Activated CD4-positive, alpha-beta T cell treated with anti-CD3 and anti-CD28 coated beads, Interleukin-2, amount 50 U/mL, for 24 hours (primary cell): Measurements from ENCODE around the gene CIDEB.

Source experiments
- DNase-seq, 2 donors: peaks; one replicate each; pipeline ENCODE4 v3.0.0-alpha.2; 2020; ENCODE audit warnings: low read depth in 1 of 2, low spot score in 1 of 2

The CIDEB gene

DNA sequence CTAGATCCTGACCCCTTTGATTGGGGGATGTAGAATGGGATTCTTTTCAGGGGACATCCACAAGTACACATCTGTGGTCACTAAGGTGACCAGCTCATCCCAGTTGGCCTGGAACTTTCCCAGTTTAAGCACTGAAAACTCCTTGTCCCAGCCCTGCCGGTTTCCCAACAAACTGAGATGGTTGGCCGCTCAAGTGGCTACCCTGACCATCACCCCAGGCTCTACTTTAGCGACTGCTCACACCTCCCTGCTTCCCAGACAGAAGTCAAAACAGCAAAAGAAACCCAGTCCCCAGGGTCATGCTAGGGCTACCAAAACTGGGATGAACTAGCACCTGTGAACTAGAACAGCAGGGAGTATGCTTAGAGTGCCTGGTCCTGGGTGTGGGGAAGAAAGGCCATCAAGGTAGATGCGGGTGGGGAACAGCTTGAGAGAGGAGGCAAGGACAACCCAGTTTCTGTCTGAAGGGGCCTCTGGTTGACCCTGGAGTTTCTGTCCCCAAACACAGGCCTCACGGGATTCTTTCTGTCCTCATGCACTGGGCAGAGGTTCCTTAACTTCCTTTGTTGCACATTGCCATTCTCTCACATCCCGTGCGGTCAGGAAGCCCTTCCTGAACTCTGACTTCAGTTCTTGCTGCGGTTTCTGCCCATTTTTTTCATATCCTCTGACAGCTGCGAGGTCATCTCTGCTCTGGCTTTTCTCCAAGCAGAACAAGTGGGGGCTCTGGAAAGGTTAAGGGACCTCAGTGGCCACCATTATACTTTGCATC, 5.1 kb upstream of the CIDEB start:
- no peak for DNase-seq

GRCh38 chr14:24311837-24312615, 4.2 kb upstream of the CIDEB start:
- DNase-seq, result no peak

DNA sequence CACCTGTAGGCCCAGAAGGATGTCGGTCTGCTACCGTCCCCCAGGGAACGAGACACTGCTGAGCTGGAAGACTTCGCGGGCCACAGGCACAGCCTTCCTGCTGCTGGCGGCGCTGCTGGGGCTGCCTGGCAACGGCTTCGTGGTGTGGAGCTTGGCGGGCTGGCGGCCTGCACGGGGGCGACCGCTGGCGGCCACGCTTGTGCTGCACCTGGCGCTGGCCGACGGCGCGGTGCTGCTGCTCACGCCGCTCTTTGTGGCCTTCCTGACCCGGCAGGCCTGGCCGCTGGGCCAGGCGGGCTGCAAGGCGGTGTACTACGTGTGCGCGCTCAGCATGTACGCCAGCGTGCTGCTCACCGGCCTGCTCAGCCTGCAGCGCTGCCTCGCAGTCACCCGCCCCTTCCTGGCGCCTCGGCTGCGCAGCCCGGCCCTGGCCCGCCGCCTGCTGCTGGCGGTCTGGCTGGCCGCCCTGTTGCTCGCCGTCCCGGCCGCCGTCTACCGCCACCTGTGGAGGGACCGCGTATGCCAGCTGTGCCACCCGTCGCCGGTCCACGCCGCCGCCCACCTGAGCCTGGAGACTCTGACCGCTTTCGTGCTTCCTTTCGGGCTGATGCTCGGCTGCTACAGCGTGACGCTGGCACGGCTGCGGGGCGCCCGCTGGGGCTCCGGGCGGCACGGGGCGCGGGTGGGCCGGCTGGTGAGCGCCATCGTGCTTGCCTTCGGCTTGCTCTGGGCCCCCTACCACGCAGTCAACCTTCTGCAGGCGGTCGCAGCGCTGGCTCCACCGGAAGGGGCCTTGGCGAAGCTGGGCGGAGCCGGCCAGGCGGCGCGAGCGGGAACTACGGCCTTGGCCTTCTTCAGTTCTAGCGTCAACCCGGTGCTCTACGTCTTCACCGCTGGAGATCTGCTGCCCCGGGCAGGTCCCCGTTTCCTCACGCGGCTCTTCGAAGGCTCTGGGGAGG, 3.1 kb upstream of the CIDEB start, which contains the start of gene LTB4R:
Gene LTB4R (plus strand): TSS at position 857 of the 959 bp plus-strand sequence. CDS start 4,150 bp downstream, outside the sequence.
- peak in 1 of 2 donors; percentile 47 for DNase-seq

DNA sequence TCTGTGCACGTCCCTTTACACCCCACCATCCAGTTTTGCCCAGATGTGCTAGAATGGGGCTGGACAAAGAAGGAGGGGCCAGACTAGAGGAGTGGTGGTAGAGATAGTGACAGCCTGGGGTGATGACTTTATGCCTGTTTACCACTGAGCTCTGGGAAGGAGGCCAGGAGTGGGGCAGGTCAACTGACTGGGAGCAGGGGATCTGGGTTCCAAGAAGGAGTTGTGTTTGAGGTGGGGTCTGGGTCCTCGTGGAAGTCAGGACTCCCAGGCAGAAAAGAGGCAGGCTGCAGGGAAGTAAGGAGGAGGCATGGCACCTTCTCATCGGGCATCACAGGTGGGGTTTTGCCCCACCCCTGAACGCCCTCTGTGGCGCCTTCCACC, 2.5 kb upstream of the CIDEB start:
- DNase-seq, result no peak

DNA sequence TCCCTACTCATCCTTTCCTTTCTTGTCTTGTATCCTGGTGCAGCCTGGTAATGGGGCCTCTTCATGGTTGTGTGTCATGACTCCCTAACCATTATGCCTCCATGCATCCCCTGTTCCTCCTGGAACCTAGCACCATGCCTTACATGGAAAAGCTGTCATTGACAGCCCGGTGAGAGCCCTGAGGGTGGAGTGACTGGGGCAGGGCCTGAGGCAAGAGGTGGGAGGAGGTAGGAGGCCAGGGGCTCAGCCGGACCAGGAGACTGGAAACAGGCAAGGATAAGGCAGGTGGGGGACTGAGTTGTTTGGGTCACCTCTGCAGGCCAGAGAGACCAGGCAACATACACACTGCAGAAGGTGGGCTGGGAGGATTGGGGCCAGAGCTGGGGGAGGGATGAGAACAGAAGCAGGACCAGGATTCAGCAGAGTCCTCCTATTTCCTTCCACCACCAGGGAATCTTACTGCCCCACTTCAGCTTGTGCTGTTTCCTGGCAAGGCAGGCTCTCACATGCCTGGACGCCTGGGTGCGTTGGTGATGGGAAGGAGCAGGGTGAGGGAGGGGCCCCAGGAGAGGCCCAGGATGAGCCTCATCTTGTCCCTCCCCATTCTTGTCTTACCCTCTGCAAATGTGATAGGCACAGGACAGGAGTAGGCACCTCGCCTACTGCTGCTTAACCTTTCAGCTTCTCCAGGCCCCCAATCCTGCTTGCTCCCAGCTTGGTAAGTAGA, 1.9 kb upstream of the CIDEB start, which contains the start of gene LTB4R2:
Gene LTB4R2 (plus strand): TSS at position 603 of the 727 bp plus-strand sequence. CDS start 525 bp downstream, outside the sequence.
- DNase-seq, result no peak

GRCh38 chr14:24308342-24309124, 756 bp upstream of the CIDEB start:
- no peak for DNase-seq

DNA sequence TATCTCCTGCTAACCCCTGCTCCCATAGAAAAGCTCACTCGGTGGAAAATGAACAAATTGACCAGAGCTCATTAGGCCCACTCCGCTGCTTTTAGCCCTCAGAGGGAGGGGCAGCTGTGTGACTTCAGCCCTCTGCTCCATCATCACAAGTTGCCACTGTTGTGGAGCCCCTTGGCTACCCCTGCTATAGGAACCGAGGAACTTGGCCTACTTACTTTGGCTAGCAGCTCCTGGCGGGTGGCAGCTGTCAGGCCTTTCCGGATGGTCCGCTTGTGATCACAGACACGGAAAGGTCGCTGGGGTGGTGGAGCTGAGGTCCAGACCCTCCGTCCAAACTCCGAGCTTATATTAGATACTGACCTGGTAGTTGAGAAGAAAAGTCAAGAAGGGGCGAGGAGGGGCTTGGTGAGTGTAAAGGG, 612 bp downstream of the CIDEB start:
- no peak for DNase-seq

GRCh38 chr14:24304019-24304387, 3.8 kb downstream of the CIDEB start:
- no peak for DNase-seq

GRCh38 chr14:24300326-24300980, 7.3 kb downstream of the CIDEB start:
- DNase-seq, result no peak

- DNase-seq, result peak; percentile 87 to 96
Observed at GRCh38 chr14:24299255-24300191, 8.3 kb downstream of the CIDEB start, which contains the start of the genes DHRS1 and NOP9. TSS of gene DHRS1 (minus strand) at chr14:24299780. CDS start at chr14:24299106, 674 bp downstream. TSS of gene NOP9 (plus strand) at chr14:24299850. CDS start at chr14:24299955, 105 bp downstream.

DNA sequence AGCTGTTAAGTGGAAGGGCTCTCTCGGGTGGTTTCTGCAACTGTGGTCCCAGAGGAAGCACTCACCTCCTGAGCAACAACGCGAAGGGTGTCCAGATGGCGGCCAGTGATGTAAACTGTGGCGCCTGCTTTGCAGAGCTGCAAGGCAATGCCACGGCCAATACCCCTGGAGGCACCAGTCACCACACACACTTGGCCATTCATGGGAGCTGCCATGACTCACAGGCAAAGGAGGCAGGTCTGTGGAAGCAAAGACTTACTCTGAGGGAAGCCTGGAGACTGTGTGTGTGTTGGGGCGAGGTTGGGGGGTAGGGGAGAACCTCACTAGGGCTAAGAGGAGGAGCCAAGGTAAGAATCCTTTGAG, 8.9 kb downstream of the CIDEB start:
- no peak for DNase-seq

GRCh38 chr14:24297190-24297964, 10.4 kb downstream of the CIDEB start:
- no peak for DNase-seq

GRCh38 chr14:24296341-24297157, 11.2 kb downstream of the CIDEB start:
- peak; percentile 45 to 71 for DNase-seq

DNA sequence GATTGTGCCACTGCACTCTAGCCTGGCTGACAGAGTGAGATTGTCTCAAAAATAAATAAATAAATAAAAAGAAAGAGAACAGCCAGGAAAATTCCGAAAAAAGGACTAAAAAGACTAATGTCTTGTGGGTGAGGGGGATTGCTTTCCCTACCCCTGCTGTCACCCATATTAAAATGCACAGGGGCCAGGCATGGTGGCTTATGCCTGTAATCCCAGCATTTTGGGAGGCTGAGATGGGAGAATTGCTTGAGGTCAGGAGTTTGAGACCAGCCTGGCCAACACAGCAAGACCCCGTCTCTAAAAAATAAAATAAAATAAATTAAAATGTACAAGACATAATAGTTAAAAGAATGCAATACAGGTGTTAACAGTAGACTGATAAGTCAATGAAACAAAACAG, 14.3 kb downstream of the CIDEB start:
- no peak for DNase-seq

DNA sequence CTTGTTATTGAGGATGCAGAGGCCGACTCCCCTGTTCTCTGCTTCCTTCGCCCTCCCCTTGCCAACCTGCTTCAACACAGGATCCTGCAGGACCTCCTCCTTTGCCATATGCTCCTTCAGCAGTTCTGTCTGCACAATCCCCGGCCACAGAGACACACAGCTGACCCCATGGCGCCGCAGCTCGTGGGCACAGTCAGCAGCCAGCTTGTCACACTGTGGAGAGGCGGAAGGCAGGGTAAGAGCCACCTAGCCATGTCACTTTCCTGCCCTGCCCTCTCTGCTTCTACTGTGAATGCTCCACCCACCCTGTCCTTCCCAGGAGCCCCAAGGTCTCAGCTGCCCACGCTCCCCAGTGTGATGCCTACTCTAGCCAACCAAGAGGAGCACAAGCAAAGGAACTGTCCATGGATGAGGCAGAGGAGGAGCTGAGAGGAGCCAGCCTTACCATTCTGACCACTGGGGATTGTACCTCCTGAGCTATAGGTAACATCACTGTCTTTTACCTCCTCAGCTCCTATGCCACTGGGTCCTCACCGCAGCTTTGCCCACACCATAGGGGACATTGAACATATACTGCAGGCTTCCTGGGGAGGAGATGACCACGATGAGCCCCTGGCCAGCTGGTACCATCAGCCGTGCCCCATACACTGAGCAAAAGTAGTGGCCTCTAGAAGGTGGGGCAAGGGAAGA, 15.5 kb downstream of the CIDEB start:
- no peak for DNase-seq
